Measurements from ENCODE around the gene RRAGD.

The RRAGD gene

DNA sequence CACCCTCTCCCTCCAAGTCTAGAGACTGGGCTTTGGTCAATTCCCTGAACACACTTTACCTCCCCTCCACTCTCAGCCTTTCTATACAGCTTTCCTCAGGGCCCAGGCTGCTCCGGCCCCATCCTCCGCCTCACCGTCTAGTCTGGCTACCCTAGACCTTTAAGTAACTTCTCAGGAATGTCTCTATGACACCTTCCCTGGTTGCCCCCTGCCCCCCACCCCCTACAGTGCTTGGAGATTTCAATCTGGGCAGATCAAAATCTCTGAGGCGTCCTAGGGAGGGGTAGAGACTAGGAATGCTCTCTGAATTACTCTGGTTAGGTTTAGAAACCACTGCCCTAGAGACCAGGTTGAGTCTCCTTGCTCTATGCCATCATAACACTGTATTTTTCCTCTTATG lies 65.6 kb downstream of the RRAGD start:
- DNase-seq (ENCODE audit: low read depth in 2 of 2), result no peak

DNA sequence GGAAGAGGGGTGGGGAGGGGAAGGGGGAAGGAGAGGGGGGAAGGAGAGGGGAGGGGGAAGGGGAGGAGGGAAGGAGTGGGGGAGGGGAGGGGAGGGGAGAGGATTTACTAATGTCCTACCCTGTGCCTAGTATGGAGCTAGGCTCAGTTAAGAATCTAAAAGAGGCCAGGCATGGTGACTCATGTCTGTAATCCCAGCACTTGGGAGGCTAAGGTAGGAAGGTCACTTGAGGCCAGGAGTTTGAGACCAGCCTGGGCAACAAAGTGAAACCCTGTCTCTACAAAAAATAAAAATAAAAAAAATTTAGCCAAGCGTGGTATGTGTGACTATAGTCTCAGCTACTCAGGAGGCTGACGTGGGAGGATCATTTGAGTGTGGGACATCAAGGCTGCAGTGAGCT lies 72.5 kb downstream of the RRAGD start:
- no peak for DNase-seq (ENCODE audit: low read depth in 2 of 2)

- no peak for DNase-seq (ENCODE audit: low read depth in 2 of 2)
Measured at GRCh38 chr6:89335164-89335563, 76.9 kb downstream of the RRAGD start.

DNA sequence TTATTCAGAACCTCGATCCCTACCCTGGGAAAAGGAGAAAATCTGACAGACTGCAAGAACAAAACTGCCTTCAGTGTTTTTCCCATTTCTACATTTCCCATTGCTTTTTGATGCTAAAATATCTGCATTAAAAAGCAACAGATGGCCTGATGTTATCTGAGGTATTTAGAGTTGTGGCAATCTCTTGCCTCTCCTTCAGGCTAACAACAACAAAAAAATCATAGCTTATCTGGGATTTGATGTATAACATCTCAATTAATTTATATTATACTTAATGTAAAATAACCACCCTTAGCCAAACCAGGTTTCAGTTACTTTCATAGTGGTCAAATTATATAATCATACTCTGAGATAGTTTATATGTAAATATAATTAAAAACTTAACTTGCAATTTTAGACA lies 81.2 kb downstream of the RRAGD start:
- no peak for DNase-seq (ENCODE audit: low read depth in 2 of 2)

DNA sequence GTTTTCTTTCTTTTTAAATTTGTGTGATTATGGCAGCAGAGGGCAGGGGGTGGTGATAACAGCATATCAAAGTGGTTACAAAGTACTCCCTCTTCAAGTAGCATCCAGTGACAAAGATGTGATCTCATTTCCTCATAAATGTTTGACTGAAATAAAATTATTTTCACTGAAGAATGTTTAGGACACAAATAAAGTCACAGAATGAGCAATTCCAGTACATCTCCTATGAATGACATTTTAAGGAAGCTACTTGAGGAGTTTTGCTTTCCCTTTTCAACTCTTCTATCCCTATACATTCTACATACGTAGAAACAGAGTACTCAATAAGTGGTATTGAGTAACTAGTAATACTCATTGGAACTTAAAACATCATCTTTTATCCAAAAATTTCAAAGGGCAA lies 83.1 kb downstream of the RRAGD start:
- no peak for DNase-seq (ENCODE audit: low read depth in 2 of 2)

- DNase-seq (ENCODE audit: low read depth in 2 of 2), result no peak
Measured at GRCh38 chr6:89324304-89324703, 87.8 kb downstream of the RRAGD start.

GRCh38 chr6:89323511-89323971 lies 88.5 kb downstream of the RRAGD start:
- DNase-seq (ENCODE audit: low read depth in 2 of 2), result no peak

DNA sequence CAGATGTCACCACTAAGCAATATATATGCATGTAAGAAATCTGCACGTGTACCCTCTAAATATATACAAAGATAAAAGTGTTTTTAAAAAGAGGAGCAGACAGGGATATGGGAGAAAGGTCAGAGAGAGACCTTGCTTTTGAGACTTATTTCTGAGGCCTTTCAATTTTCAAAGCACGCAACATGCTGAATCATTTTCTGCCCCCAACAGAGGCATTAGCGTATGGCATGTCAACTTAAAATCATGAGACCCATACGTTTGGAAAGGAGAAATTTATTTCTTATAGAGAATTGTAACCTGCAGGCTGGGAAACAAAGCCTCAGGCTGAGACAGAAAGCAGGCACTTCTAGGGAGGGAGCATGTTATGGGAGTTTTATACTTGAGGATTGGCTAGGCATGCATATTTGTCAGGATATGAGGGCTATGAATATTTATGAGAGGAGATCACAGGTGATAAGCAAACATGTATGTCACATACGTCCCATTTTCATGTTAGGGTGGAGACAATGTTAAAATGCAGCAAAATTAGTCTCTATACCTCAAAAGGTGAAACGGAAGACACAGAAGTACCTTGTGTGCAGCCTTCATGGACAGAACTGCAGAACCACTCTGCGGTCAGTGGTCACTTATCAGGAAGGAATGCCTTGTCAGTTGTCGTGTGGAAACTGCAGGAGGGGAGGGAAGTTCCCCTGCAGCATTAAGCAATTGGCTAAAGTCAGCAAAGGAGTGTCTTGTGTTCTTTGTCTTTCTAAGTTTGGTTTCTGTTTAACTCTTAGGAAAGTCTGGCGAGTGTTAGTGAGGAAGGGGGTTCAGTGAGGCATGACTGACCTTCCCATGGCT lies 90.7 kb downstream of the RRAGD start:
- DNase-seq (ENCODE audit: low read depth in 2 of 2), result no peak

DNA sequence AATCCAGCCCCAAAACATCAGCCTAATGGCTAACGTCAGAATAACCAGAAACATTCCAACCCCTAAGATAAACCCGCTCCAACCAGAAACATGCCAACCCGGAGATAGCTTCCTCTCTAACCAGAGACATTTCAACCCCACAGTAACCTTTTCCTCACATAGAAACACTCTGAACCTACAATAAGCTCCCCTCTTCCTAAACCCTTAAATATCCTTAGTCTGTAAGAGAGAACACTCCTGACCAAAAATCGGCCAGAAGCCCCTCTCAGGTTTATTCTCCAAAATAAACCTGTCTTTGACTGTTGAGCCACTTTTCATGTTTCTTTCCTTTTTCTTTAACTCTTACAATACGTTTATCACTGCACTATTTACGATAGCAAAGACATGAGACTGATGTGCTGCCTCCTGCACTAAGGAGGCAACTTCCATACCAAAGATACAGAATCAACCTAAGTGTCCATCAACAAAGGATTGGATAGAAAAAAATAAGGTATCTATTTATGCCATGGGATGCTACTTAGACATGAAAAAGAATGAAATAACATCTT lies 92.0 kb downstream of the RRAGD start:
- DNase-seq (ENCODE audit: low read depth in 2 of 2), result no peak

DNA sequence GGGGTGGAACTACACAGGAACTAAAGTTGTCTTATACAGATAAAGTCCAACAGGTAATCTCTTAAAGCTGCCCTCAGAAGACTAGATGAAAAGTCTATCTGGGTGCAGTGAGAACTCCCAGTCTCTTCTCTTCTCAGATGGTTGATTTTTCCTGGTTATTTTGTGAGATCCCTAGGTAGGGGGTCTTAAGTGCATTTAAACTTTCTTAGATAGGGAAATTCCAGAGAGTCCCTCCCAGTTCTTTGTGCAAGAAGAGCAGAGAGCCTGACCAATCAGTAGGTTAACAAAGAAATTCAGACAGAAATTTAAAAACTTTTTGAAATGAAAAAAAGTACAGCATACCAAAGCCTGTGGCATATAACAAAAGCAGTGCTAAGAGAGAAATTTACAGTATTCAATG lies 95.0 kb downstream of the RRAGD start:
- no peak for DNase-seq (ENCODE audit: low read depth in 2 of 2)

DNA sequence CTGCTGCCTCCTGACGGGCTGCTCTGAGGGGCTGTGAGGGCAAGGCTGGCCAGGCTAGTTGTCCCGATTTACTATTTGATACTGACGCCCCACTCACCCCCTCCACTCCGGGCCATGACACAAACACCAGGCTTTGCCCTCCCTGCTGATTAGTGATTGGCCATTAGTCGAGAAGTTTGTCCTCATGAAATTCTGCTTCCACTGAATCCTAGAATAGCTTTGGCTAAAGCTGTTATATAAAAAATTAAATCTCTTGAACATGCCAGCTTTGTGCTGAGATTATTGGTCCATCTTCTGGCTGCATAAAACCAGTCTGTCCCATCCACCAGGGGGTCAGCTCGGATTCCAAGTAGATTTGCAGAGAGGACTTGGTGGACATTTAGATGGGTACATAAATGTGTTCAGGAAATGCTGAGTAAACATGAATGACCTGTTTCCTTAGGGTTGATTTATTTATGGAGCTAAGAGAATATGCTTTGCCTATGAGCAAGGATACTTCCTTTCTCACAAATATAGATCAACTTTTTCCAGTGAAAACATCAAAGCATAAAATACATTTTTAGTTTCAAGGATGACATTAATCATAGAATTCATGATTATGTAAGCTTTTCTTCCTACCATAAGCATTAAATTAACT lies 96.7 kb downstream of the RRAGD start, which contains the start of gene GABRR2:
Gene GABRR2 (minus strand): TSS at position 51 of the 637 bp plus-strand sequence. CDS start 134 bp downstream, outside the sequence.
- no peak for DNase-seq (ENCODE audit: low read depth in 2 of 2)

DNA sequence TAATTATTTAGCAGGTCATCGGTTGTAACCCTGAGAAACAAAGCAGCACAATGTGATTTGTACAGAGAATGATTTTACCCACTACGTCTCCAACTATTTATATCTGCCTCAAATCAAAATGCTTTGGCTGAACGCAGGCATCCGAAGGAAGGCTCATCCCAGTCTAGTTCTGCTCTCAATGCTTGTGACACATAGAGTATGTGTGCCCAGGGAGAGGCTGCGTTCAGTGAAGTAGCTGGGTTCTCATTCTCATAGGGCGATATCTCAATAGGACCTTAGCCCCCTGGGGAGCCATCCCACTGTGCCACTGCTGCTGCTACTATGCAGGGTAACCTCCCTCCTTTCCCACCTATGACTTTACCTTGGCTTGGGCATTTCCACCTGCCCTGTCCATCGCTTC lies 97.4 kb downstream of the RRAGD start:
- no peak for DNase-seq (ENCODE audit: low read depth in 2 of 2)
